ENCODE measurements around the gene SLC2A13.

Gene SLC2A13

GRCh38 chr12:39966256-39966655 lies 139.6 kb downstream of the SLC2A13 start:
- TF ChIP-seq TEAD4 (IDR thresholded peaks at IDR 0.05) (no peak), REST (IDR thresholded peaks at IDR 0.05; ENCODE audit: low read depth) (no peak), RAD21 (IDR thresholded peaks at IDR 0.05; ENCODE audit: low read depth) (no peak), CEBPB (IDR thresholded peaks at IDR 0.05) (no peak), TCF12 (IDR thresholded peaks at IDR 0.05; ENCODE audit: low read depth) (no peak), FOXM1 (IDR thresholded peaks at IDR 0.05; ENCODE audit: borderline replicate concordance, low read depth) (no peak), MAX (IDR thresholded peaks at IDR 0.05) (no peak), USF1 (IDR thresholded peaks at IDR 0.05) (no peak), EGR1 (IDR thresholded peaks at IDR 0.05) (no peak), EP300 (IDR thresholded peaks at IDR 0.05; ENCODE audit: borderline replicate concordance) (no peak), CREB1 (IDR thresholded peaks at IDR 0.05; ENCODE audit: low read depth) (no peak), TAF1 (IDR thresholded peaks at IDR 0.05; ENCODE audit: low read depth) (no peak), NFIC (IDR thresholded peaks at IDR 0.05) (no peak), YY1 (IDR thresholded peaks at IDR 0.05; ENCODE audit: low read depth) (no peak)

- TF ChIP-seq EGR1 (IDR thresholded peaks at IDR 0.05) (no peak), TAF1 (IDR thresholded peaks at IDR 0.05; ENCODE audit: low read depth) (no peak), MAX (IDR thresholded peaks at IDR 0.05) (no peak), CEBPB (IDR thresholded peaks at IDR 0.05) (no peak), USF1 (IDR thresholded peaks at IDR 0.05) (no peak), REST (IDR thresholded peaks at IDR 0.05; ENCODE audit: low read depth) (no peak), FOXM1 (IDR thresholded peaks at IDR 0.05; ENCODE audit: borderline replicate concordance, low read depth) (no peak), ZBTB7A (IDR thresholded peaks at IDR 0.05; ENCODE audit: low read depth) (no peak), YY1 (IDR thresholded peaks at IDR 0.05; ENCODE audit: low read depth) (no peak), EP300 (IDR thresholded peaks at IDR 0.05; ENCODE audit: borderline replicate concordance) (no peak), NFIC (IDR thresholded peaks at IDR 0.05) (no peak), TCF12 (IDR thresholded peaks at IDR 0.05; ENCODE audit: low read depth) (no peak), TEAD4 (IDR thresholded peaks at IDR 0.05) (no peak), CREB1 (IDR thresholded peaks at IDR 0.05; ENCODE audit: low read depth) (no peak), RAD21 (IDR thresholded peaks at IDR 0.05; ENCODE audit: low read depth) (no peak)
Observed at GRCh38 chr12:39959467-39959866, 146.4 kb downstream of the SLC2A13 start.

- TF ChIP-seq TCF12 (IDR thresholded peaks at IDR 0.05; ENCODE audit: low read depth) (no peak), RAD21 (IDR thresholded peaks at IDR 0.05; ENCODE audit: low read depth) (no peak), YY1 (IDR thresholded peaks at IDR 0.05; ENCODE audit: low read depth) (no peak), EP300 (IDR thresholded peaks at IDR 0.05; ENCODE audit: borderline replicate concordance) (no peak), FOXM1 (IDR thresholded peaks at IDR 0.05; ENCODE audit: borderline replicate concordance, low read depth) (no peak), CEBPB (IDR thresholded peaks at IDR 0.05) (no peak), EGR1 (IDR thresholded peaks at IDR 0.05) (no peak), ZBTB7A (IDR thresholded peaks at IDR 0.05; ENCODE audit: low read depth) (no peak), REST (IDR thresholded peaks at IDR 0.05; ENCODE audit: low read depth) (no peak), CREB1 (IDR thresholded peaks at IDR 0.05; ENCODE audit: low read depth) (no peak), TAF1 (IDR thresholded peaks at IDR 0.05; ENCODE audit: low read depth) (no peak), TEAD4 (IDR thresholded peaks at IDR 0.05) (no peak), NFIC (IDR thresholded peaks at IDR 0.05) (no peak), MAX (IDR thresholded peaks at IDR 0.05) (no peak), USF1 (IDR thresholded peaks at IDR 0.05) (no peak)
Observed at GRCh38 chr12:39959031-39959430, 146.8 kb downstream of the SLC2A13 start.
